ENCODE data around the gene CD69.

CD69 gene

GRCh38 chr12:9782547-9783382 is 22.1 kb upstream of the CD69 start:
- FAIRE-seq: no peak
- DNase-seq (ENCODE audit: low spot score): no peak

- FAIRE-seq (no peak), DNase-seq (ENCODE audit: low spot score) (no peak)
These were observed 20.7 kb upstream of the CD69 start for GRCh38 chr12:9781360-9781759.

GRCh38 chr12:9779209-9779608 is 18.5 kb upstream of the CD69 start:
- FAIRE-seq (no peak), DNase-seq (ENCODE audit: low spot score) (no peak)

DNA sequence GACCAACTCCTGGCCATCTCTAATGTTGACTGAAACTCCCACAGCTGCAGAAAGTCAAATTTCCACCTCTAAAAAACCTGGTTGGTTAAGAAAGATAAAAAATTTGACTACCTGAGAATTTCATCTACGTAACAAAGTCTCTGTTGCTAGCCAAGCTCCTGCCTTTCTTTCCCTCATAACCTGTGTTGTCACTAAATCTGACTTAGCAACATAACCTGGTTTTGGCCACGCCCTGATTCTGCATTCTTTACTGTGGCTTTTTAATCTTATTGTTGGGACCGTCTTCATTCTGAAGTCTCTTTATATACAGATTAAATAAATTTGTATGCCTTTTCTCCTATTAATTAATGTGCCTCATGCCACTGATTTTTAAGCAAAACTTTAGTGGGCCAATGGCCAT is 16.1 kb upstream of the CD69 start:
- no peak for FAIRE-seq
- DNase-seq (ENCODE audit: low spot score): no peak

- DNase-seq (ENCODE audit: low spot score): no peak
These were observed 12.6 kb upstream of the CD69 start for GRCh38 chr12:9773216-9773877.

DNA sequence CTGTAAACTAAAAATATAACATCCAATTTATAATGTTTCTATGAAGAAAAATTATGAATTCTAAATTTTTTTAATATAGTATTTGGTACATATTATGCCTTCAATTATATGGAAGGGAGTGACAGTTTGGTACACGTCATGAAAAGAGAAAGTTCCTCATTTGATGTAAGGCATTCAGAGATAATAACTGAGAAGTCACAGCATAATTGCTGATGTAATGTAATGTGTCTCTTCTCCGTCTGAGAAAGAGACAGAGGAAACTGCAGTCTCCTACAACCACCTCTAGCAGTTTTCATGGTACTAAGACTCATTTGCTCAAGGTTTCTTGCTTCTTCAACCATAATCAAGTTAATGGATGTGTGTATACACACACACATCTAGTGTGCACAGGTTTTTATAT is 2.3 kb upstream of the CD69 start:
- DNase-seq (ENCODE audit: low spot score): no peak
- FAIRE-seq: no peak

More at GRCh38 chr12:9773216-9773877, 12.6 kb upstream of the CD69 start:
- no peak for FAIRE-seq

GRCh38 chr12:9762369-9762768 is 1.7 kb upstream of the CD69 start:
- FAIRE-seq: no peak
- no peak for DNase-seq (ENCODE audit: low spot score)

- DNase-seq (ENCODE audit: low spot score) (no peak), FAIRE-seq (no peak)
These were observed 699 bp upstream of the CD69 start for GRCh38 chr12:9761419-9761781.

DNA sequence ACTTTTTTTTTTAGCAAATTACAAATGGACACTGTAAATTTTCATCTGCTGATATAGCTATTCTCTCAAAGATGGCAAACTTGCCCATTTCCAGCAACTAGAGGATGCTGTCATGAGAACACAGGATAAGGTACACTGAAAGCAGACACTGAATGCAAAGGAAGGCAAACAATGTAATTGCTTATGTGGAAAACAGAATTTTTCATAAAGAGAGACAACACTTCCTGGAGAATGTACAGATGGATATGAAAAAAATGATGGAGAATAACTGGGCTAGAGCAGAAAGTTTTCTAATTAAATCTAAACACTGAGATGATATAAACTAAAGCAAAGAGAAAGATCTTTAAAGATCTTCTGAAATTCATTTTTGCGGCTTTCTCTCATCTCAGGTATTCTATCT is 581 bp downstream of the CD69 start:
- DNase-seq (ENCODE audit: low spot score) (no peak), FAIRE-seq (no peak)

- DNase-seq (ENCODE audit: low spot score) (no peak), FAIRE-seq (no peak)
These were observed 1.0 kb downstream of the CD69 start for GRCh38 chr12:9759694-9760093.

DNA sequence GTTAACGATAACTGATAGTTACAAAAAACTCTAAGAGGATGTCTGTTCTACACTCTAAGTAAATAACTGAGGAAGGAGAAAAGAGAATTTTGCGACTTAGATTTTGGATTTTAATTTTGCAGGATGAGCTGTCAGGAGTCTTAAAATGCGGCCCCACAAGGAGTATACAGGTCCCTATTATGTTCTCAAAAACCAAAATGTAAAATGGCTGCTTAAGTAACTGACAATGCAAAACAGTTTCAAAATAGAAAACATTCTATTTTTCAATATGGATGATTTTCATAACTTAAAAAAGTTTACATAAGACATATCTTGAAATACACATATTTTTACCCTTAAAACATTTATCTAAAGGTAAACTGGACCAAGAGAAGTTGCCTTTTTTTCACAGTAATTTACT is 2.6 kb downstream of the CD69 start:
- FAIRE-seq (no peak), DNase-seq (ENCODE audit: low spot score) (no peak)

DNA sequence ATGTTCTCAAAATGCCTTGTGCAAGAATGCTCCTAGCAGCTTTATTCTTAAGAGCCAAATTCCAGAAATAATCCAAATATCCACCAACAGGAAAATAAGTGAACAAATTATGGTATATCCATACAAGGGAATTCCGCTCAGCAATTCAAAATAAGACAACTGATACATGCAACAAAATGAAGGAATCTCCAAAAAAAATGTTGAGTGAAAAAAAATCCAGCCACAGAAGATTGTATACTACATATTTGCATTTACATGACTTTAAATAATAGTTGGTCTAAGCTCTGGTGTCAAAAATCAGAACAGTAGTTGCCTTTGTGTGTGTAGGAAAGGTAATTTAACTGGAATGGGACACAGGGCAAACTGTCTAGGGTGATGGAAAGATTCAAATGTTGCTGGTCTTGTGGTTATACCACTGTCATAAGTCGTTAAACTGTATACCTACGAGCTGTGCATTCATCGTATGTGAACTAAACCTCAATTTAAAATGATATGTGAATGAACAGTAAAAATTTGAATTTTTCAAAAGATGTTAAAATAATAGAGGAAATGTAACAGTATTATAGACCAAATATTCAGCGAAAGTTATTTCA is 3.2 kb downstream of the CD69 start:
- DNase-seq (ENCODE audit: low spot score) (no peak), FAIRE-seq (peak; percentile 20)

- DNase-seq (ENCODE audit: low spot score): no peak
- FAIRE-seq: no peak
These were observed 4.0 kb downstream of the CD69 start for GRCh38 chr12:9756706-9757105.

DNA sequence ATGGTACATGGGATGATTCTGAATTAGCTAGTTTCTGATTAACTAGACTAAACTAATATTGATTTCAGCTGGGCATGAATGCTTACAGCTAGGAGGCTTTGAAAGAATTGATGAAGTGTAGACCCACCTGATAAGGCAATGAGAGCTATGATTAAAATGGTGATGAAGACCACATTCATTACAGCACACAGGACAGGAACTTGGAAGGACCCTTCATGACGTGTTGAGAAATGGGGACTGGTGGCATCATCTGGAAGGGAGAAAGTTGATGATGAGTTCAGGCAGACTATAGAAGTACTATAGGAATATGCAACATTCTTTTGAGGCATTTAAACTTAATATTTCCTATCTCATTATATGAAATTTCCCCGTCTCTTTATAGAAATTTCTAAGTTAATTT is 4.5 kb downstream of the CD69 start:
- no peak for FAIRE-seq
- no peak for DNase-seq (ENCODE audit: low spot score)

- FAIRE-seq (no peak), DNase-seq (ENCODE audit: low spot score) (no peak)
These were observed 5.1 kb downstream of the CD69 start for GRCh38 chr12:9755567-9755966.

DNA sequence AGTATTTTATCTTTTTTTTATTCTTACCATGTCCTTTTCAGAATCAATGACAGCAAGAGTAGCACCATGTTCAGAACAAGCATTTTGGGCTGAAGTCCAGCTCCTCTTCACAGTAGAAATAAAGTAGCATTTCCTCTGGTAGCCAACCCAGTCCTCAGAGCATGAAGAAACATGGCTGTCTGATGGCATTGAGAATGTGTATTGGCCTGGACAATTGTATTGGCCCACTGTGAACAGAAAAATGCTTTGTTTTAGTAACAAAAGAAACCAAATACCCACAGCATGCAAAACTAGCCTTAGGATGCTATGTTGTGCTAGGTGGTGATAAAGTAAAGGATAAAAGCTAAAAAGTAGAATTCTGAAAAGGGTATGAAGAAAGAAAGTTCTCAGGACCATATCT is 5.7 kb downstream of the CD69 start:
- FAIRE-seq: no peak
- no peak for DNase-seq (ENCODE audit: low spot score)

- no peak for FAIRE-seq
- no peak for DNase-seq (ENCODE audit: low spot score)
These were observed 6.4 kb downstream of the CD69 start for GRCh38 chr12:9754099-9754927.

DNA sequence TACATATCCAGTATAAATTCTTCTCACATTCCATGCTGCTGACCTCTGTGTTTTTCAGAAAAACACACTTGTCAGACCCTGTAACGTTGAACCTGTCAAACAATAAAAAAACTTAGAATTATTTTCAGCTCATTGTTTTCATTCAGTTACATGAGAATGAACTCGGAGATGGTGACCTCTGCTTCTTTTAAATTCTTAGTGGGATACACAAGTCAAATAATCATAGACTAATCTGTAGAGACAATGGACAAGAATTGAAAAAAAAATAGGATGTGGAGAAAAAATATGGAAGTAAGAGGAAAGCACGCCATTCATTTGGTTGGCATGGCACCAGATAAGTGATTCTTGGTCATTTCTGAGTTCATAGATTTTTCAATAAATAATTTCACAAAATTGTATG is 7.2 kb downstream of the CD69 start:
- FAIRE-seq (no peak), DNase-seq (ENCODE audit: low spot score) (no peak)

GRCh38 chr12:9753073-9753472 is 7.6 kb downstream of the CD69 start:
- FAIRE-seq (no peak), DNase-seq (ENCODE audit: low spot score) (no peak)

- DNase-seq (ENCODE audit: low spot score): no peak
- FAIRE-seq: no peak
These were observed 8.4 kb downstream of the CD69 start for GRCh38 chr12:9752145-9752933.

Data from urothelium cell line (cell line).